NOMO-1 treated with DMSO at 0.1 percent for 48 hours (cell line): ENCODE measurements around the gene PAF1.
"Not testable (repeated sequence)": the region's sequence is repeated elsewhere in the genome, so short reads cannot be mapped to it uniquely, and the experiment has no call there.

Experiments
- DNase-seq: peaks from one replicate; lab custom pipeline; 2025; ENCODE audit not compliant: unreplicated experiment; lab: John Stamatoyannopoulos, UW

PAF1 gene

DNA sequence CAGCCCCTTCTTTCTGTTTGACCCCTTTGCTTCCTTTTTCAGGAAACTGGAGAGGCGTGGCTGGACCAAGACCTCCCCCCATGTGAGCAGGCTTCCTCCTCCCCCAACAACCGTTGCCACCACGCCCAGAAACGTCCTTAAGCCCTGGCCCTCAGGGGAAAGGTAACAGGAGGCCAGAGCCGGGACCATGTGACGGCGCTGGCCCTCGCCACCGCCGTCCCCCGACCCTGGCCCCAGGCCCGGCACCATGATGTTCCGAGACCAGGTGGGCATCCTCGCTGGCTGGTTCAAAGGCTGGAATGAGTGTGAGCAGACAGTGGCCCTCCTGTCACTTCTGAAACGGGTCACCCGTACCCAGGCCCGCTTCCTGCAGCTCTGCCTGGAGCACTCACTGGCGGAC, 34.3 kb downstream of the PAF1 start:
- no peak for DNase-seq

DNA sequence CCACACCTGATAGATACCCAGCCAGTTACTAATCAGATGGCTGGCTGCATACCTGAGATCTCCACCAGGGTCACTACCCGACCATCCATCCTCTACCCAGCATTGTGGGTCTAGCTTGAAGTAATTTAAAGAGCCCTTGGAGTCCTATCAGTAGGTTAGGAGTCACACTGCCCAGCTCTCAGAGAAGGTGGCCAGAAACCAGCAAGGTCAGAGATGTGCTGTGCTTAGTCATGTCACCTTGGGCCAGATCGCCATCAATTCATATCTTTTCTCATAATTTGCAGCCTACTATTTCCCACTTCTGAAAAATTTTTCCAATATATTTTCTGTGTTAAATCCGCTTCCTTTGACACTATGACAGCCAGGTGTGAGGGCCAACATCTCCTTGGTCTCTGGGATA, 34.8 kb downstream of the PAF1 start:
- no peak for DNase-seq

GRCh38 chr19:39355253-39355652, 35.7 kb downstream of the PAF1 start:
- DNase-seq = no peak

DNA sequence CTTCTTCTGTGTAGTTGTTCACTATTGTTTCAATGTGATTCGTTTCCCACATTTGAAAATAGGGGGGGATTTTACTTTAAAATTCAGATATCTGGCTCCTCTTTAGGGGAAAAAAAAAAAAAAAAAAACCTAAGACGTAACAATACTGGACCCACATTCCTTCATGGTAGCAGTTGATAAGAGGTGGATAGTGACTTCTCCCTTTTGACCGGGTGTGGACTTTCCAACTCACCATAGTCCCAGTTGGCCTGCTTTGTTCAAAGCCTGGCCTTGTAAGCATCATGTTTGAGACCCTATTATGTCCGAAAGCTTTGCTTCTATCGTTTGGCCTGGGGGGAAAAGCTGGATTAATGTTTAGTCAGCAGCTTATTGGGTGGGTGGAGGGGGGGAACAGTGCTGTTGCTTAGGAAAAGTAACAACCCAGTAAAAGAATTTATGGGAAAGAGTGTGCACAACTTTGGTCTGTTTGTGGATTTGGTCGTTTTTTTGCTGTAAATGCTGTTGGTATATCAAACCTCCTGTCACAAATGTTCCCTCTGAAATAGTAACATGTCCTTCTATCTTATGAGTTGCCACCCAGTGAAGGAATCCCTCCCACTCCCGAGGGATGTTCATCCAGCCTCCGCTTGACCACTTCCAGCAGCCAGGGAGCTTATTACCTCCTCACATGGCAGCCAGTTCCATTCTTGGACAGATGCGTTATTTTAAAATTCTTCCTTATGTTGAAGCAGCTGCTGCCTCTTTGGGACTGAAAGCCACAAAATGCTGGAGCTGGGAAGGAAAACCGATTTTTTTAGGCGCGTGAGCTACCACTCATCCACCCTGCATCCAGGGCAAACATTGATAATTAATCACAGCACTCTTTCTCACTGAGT, 38.3 kb downstream of the PAF1 start:
- no peak for DNase-seq

DNA sequence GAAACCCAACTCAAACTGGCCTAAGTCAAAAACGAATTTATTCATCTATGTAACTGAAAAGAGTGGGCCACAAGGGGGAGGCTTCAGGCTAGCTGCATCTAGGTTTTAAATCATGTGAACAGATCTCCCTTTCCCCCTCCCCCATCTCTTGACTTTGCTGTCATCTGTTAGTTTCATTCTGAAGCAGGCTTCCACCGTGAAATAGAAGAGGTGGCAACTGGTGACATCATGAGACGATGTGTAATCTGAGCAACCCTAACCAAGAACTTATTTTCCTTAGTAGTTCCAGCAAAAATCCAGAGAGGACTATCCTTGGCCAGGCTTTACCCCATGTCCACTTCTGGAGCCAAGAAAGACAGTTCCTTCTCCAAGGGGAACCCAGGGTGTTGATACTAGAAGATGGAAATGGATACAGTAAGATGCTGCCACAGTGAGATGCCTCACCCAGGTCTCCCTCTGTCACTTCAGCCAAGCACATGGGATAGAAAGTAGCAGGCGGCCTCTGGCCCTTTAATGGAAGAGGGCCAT, 39.3 kb downstream of the PAF1 start:
- DNase-seq = no peak

- no peak for DNase-seq
Observed at GRCh38 chr19:39350156-39350555, 40.8 kb downstream of the PAF1 start.

GRCh38 chr19:39349326-39349725, 41.6 kb downstream of the PAF1 start:
- DNase-seq = no peak

DNA sequence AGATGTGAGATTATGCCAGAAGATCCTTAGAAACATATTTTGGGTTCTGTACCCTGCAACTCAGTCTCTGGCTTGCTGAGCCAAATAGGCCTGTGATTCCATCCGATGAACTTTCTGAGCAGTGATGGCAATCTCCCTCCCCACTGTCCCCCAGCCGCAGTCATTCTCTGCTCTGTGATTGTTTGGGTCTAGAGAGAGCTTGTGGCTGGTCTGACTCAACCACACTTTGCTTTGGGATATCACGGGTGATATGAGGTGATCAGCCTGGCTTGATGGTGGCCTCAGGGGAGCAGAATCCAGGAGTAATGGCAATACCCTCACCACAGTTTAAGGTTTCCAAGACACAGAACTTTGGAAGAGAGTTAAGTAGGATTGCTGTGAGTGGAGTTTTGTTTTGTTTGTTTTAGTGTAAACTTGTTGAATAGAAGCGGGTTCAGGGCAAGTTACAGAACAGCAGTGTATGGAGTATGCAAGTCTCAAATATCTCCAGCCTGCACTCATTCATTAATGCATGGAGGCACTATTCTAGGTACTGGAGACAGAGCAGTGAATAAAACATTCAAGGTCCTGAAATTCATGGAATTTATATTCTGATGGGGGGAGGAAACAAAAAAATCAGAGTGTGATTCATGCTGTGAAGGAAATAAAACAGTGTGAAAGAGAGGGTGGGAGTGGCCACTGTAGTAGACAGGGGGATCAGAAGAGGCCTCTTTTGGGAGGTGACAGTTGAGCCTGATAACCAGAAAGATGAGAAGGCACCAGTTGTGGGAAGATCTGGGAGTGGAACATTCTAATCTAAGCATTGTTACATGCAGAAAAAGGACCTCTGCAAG, 43.4 kb downstream of the PAF1 start:
- DNase-seq = no peak

GRCh38 chr19:39345956-39346355, 45.0 kb downstream of the PAF1 start:
- no peak for DNase-seq

- DNase-seq = no peak
Observed at GRCh38 chr19:39342647-39343305, 48.1 kb downstream of the PAF1 start.

DNA sequence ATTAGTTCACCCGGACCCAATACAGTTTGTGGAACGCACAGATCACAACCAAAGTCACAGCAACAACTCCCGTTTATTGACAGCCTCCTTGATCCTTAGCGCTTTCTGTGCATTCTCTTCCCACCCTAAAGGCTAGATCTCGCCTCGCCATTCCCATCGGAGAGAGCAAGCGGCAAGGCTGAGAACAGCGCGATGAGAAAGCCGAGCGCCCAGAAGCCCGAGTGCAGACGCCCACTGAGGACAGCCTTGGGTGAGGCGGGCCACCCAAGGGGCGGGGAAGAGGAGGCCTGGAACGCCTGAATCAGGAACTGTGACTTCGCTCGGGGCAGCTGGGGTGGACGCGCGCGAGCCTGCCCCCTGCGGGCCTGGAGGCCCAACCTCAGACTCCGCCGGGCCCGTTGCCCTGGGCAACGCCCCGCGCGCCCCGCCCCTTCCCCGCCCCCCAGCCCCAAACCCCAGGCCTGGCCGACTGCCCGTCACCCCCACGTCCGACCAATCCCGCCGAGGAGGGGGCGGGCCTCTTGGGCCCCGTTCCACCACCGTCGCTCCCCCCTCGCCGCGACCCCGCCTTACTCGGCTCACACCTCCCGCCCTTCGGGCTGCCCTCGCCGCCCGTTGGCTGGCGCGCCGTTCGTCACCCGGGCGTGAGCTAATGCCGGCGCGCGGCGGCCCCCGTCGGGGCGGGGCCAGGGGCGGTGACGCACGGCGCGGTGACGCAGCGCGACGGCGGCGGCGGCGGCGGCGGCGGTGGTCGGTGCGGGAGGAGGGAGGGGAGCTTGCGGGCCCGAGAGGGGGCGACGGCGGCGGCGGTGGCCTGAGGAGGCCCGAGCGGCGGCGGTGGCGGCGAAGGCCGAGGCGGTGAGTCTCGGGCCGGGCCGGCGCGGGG, 48.9 kb downstream of the PAF1 start, which contains the start of gene SAMD4B:
SAMD4B (plus strand) TSS at position 703 of the 886 bp plus-strand sequence. CDS start 14,473 bp downstream, outside the sequence.
- DNase-seq = peak; percentile 99

GRCh38 chr19:39341129-39341718, 49.7 kb downstream of the PAF1 start:
- DNase-seq = peak; percentile 42

- not testable (repeated sequence) for DNase-seq
Observed at GRCh38 chr19:39340156-39340555, 50.8 kb downstream of the PAF1 start.

DNA sequence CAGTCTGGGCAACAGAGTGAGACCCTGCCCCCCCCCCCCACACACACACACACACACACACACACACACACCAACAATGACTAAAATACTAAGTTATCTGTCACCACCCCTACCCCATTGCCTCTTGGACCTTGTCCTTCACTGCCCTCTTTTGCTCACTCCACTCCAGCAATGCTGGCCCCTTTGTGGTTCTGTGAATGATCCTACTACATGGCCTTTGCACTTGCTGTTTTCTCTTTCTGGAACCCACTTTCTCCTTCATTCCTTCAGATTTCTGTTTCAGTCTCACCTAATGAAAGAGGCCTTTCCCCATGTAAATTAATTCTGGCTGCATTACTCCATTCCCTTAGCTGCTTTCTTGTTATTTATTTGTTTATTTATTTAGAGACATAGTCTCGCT, 51.2 kb downstream of the PAF1 start:
- DNase-seq = no peak

DNA sequence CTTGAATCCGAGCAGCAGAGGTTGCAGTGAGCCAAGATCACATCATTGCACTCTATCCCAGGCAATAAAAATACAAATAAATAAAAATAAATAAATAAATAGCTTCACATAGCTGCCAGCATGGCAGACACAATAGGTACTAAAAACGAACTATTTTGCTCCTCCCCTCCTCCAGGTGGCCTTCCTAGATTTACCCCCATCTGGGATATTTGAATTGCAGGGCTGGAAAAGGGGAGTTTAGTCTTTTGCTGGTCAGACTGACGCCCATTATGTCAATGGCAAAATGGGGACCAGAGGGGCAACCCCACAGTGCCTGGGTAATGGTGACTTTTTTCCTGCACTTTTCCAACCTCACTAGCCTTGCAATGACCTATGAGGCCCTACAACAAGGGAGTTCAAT, 54.4 kb downstream of the PAF1 start:
- DNase-seq = no peak
